GM12878 (cell line): ENCODE measurements around the gene KIRREL2. TPM values are rescaled to one million over a fixed set of nuclear protein-coding genes. Genes with fewer than 3 reads are reported as not detected.

Experiments used
- ATAC-seq: fragments of 200-7000 bp; cut with Tn5 transposase; 3 replicates; pipeline ENCODE4 v1.9.1; 2020; ENCODE audit warnings: mild to moderate bottlenecking, moderate library complexity
- BruUV-seq: library from RNA; stranded (reverse); fragments of 400-500 nt; replicated peaks from 2 replicates; lab custom pipeline; 2021; lab: Mats Ljungman, UMichigan
- CTCF ChIA-PET: fragments of 300-600 bp; sonication (Branson Sonifier 250); formaldehyde crosslinking; extraction: SDS; loops from one replicate; lab custom pipeline; 2021; ENCODE audit warnings: inconsistent platforms; lab: Yijun Ruan, JAX
- POLR2A ChIA-PET: fragments of 350-600 bp; formaldehyde crosslinking; extraction: SDS; loops from one replicate; lab custom pipeline; 2021; ENCODE audit warnings: inconsistent platforms; lab: Charles Lee
- RAD21 ChIA-PET: fragments of 300-600 bp; sonication (Branson Sonifier 250); formaldehyde crosslinking; loops from one replicate; lab custom pipeline; 2023; ENCODE audit warnings: antibody characterized with exemption; ENCODE audit not compliant: unreplicated experiment; lab: Charles Lee
- SMC1A ChIA-PET: fragments of 300-600 bp; sonication (Branson Sonifier 250); formaldehyde crosslinking; loops from one replicate; lab custom pipeline; 2023; ENCODE audit not compliant: unreplicated experiment, uncharacterized antibody; lab: Charles Lee
- DNase-seq: peaks from one replicate; pipeline ENCODE4 v3.0.0-alpha.2; 2011; ENCODE audit warnings: low read depth, low spot score
- FAIRE-seq: peaks from 3 replicates; lab custom pipeline; 2011; peaks lifted over from hg19 to GRCh38; lab: Jason Lieb, UNC
- H2AFZ ChIP-seq: 2 replicates; pipeline ENCODE4 v1.6.0; 2011; ENCODE audit warnings: low read depth, low read length, control low read depth; ENCODE audit not compliant: control insufficient read depth
- H3K27ac ChIP-seq: 2 replicates; pipeline ENCODE4 v1.5.1; 2011; ENCODE audit warnings: control low read depth; ENCODE audit not compliant: control insufficient read depth, insufficient read depth
- H3K27me3 ChIP-seq, 2 experiments: replicated peaks in 1 of 2; 2 replicates each; pipeline versions ENCODE4 v1.6.0 to v1.6.1; 2011; ENCODE audit warnings: low read length in 1 of 2; ENCODE audit not compliant: control insufficient read depth in 2 of 2, insufficient read depth in 2 of 2
- H3K36me3 ChIP-seq, 2 experiments: 2 replicates each; pipeline ENCODE4 v1.5.1; 2011; ENCODE audit warnings: low read length in 1 of 2; ENCODE audit not compliant: control insufficient read depth in 2 of 2, insufficient read depth in 2 of 2
- H3K4me1 ChIP-seq: 2 replicates; pipeline ENCODE4 v1.6.1; 2011; ENCODE audit warnings: mild to moderate bottlenecking, low read length, moderate library complexity, mixed read lengths; ENCODE audit not compliant: control insufficient read depth, insufficient read depth
- H3K4me2 ChIP-seq: 2 replicates; pipeline ENCODE4 v1.6.0; 2011; ENCODE audit warnings: control low read depth; ENCODE audit not compliant: control insufficient read depth, insufficient read depth
- H3K4me3 ChIP-seq: fragments of 200-600 bp; sonication (generic); 2 replicates; pipeline ENCODE4 v1.5.1; 2016
- H3K79me2 ChIP-seq: 2 replicates; pipeline ENCODE4 v1.6.0; 2011; ENCODE audit warnings: low read length; ENCODE audit not compliant: control insufficient read depth, insufficient read depth
- H3K9ac ChIP-seq: 2 replicates; pipeline ENCODE4 v1.8.0; 2011; ENCODE audit warnings: low read length, control low read depth, mixed read lengths; ENCODE audit not compliant: control insufficient read depth, insufficient read depth
- H3K9me3 ChIP-seq: replicated peaks from 3 replicates; pipeline ENCODE4 v1.5.1; 2011; ENCODE audit warnings: mild to moderate bottlenecking, low read length; ENCODE audit not compliant: control insufficient read depth, insufficient read depth
- H4K20me1 ChIP-seq: 2 replicates; pipeline ENCODE4 v1.6.0; 2011; ENCODE audit not compliant: control insufficient read depth, insufficient read depth
- ASH2L ChIP-seq: fragments of 300-600, 200-600 bp; sonication (generic); IDR thresholded peaks from 2 replicates; pipeline ENCODE4 v1.6.1; 2017; ENCODE audit warnings: low read depth, mild to moderate bottlenecking, borderline replicate concordance
- E2F4 ChIP-seq: IDR thresholded peaks from 2 replicates; pipeline ENCODE4 v1.6.1; 2012; ENCODE audit warnings: low read depth, low read length, improper control_type of control experiment
- IKZF1 ChIP-seq: fragments of 450-650 bp; conservative IDR thresholded peaks from 2 replicates; pipeline ENCODE4 v1.6.1; 2017; ENCODE audit warnings: antibody characterized with exemption, mild to moderate bottlenecking
- IRF5 ChIP-seq: fragments of 450-650 bp; IDR thresholded peaks from 2 replicates; pipeline ENCODE4 v1.6.1; 2017; ENCODE audit warnings: borderline replicate concordance
- POLR2A ChIP-seq: IDR thresholded peaks from 2 replicates; pipeline ENCODE4 v1.6.1; 2011; ENCODE audit warnings: low read depth, mild to moderate bottlenecking, low read length
- STAT3 ChIP-seq: IDR thresholded peaks from 2 replicates; pipeline ENCODE4 v1.6.1; 2011; ENCODE audit warnings: low read depth, low read length, improper control_type of control experiment
- ZSCAN29 ChIP-seq: fragments of 450-650 bp; IDR thresholded peaks from 2 replicates; pipeline ENCODE4 v1.6.1; 2017; ENCODE audit warnings: mild to moderate bottlenecking, moderate library complexity
- WGBS: methylation state at CpG from one replicate; pipeline ENCODE4 v1.1.6; 2016; ENCODE audit warnings: low lambda C conversion rate; ENCODE audit not compliant: insufficient replicate concordance, insufficient coverage; ENCODE audit errors: missing lambda C conversion rate; 5-methylcytosine and 5-hydroxymethylcytosine counted together
- in situ Hi-C: fragments of 300-500 bp; cut with MboI; formaldehyde crosslinking; loops from 9 replicates; pipeline ENCODE4 v1.14.3; 2018; ENCODE audit warnings: mixed read lengths
- intact Hi-C: fragments of 100-400 bp; cut with micrococcal nuclease; formaldehyde crosslinking; loops from one replicate; pipeline ENCODE4 v1.14.2; 2022; ENCODE audit not compliant: unreplicated experiment
- polyA plus RNA-seq, 11 experiments: library from polyadenylated mRNA; depleted of rRNA in 4 of 11; unstranded in 6 of 11; stranded (reverse) in 5 of 11; fragments of >200 nt; fragmentation: Nextera tagmentation in 4 of 11; fragmentation: Illumina TruSeq in 1 of 11; extraction: Ambion mirVana in 4 of 11; extraction: Trizol in 1 of 11; gene quantifications; 1 replicate in 1 of 11; 2 replicates in 10 of 11; pipeline versions ENCODE4 v1.2.1 to v1.2.3, GENCODE V29; 2011 to 2016; ENCODE audit warnings: inconsistent platforms in 2 of 11, missing spikeins in 2 of 11, low read depth in 1 of 11
- total RNA-seq, 4 experiments: library from RNA; depleted of rRNA in 3 of 4; stranded (reverse); fragments of >200 nt in 3 of 4; fragmentation: Illumina TruSeq in 1 of 4; extraction: Trizol in 1 of 4; gene quantifications; 2 replicates each; pipeline versions ENCODE4 v1.2.1 to v1.2.3, GENCODE V29; 2013 to 2021
- TF ChIP-seq, protein P1 (sequence below): fragments of 450-650 bp; IDR thresholded peaks from 2 replicates; pipeline ENCODE4 v1.6.1; 2016; ENCODE audit warnings: mild to moderate bottlenecking

KIRREL2 gene
- total and polyA plus RNA-seq, 10 of the 15 experiments (the other 5 are each of a cell fraction or from before 2014, with no cell fraction given) = 0.03 to 0.06 TPM; not detected in 8

DNA sequence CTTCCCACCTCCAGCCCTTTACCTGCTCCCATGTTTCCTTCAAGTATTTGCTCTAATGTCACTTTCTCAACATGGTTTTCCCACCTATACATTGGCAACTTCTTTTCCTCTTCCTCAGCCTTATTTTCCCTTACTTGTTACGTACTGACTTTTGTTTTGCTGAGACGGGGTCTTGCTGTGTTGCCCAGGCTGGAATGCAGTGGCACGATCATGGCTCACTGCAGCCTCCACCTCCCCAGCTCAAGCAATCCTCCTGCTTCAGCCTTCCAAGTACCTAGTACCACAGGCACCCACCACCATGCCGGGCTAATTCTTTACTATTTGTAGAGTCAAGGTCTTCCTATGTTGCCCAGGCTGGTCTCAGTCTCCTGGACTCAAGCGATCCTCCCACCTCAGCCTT is 49.1 kb upstream of the KIRREL2 start:
- Histone ChIP-seq H3K4me3 (no peak overlapping the region), H3K79me2 (no peaks in the 10 kb centered on the region), H3K4me2 (no peak overlapping the region), H3K27ac (no peak overlapping the region), H3K9ac (no peak overlapping the region), H4K20me1 (no peaks in the 10 kb centered on the region), H2AFZ (no peak overlapping the region)
- no peak for DNase-seq
- 33% methylated on average over 5 of the region's 5 CpGs for WGBS
- no TSS peak for BruUV-seq
- no peak for ATAC-seq
- CTCF ChIA-PET = interaction anchor here (0.8 kb wide), 1 partner anchor 114 kb away, joined by 3 read pairs; no protein-coding TSS in a partner anchor
- in situ Hi-C loops = no loop called here
- no peak for TF ChIP-seq STAT3
- TF ChIP-seq E2F4 = no peak
- TF ChIP-seq ASH2L = no peak
- TF ChIP-seq, protein P1, sequence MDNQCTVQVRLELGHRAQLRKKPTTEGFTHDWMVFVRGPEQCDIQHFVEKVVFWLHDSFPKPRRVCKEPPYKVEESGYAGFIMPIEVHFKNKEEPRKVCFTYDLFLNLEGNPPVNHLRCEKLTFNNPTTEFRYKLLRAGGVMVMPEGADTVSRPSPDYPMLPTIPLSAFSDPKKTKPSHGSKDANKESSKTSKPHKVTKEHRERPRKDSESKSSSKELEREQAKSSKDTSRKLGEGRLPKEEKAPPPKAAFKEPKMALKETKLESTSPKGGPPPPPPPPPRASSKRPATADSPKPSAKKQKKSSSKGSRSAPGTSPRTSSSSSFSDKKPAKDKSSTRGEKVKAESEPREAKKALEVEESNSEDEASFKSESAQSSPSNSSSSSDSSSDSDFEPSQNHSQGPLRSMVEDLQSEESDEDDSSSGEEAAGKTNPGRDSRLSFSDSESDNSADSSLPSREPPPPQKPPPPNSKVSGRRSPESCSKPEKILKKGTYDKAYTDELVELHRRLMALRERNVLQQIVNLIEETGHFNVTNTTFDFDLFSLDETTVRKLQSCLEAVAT = no peak
- TF ChIP-seq ZSCAN29 = no peak
- no peak for TF ChIP-seq IKZF1
- TF ChIP-seq POLR2A = no peak
- no peak for TF ChIP-seq IRF5
- TF ChIP-seq, all 136 proteins: peak for 0
- intact Hi-C loops = no loop called here
- POLR2A ChIA-PET = no interaction called here
- Histone ChIP-seq H3K36me3 (no peaks in the 10 kb centered on the region), H3K27me3 (no peaks in the 10 kb centered on the region; a peak in 1 of 4 replicates), H3K9me3 (no peaks in the 10 kb centered on the region), H3K4me1 (no peaks in the 10 kb centered on the region)
- FAIRE-seq = no peak
- RAD21 ChIA-PET = no interaction called here
- SMC1A ChIA-PET = no interaction called here
